SH-SY5Y (cell line): ENCODE results near the gene TFPI.

Source experiments
- GATA2 ChIP-seq: IDR thresholded peaks from 2 replicates; pipeline ENCODE4 v1.6.1; 2011; ENCODE audit warnings: mild to moderate bottlenecking, low read depth, low read length
- GATA3 ChIP-seq: IDR thresholded peaks from 2 replicates; pipeline ENCODE4 v1.6.1; 2011; ENCODE audit warnings: low read depth, mild to moderate bottlenecking, low read length, moderate library complexity

Gene TFPI

GRCh38 chr2:187466129-187466792, 88.0 kb downstream of the TFPI start:
- TF ChIP-seq GATA2, result no peak
- TF ChIP-seq GATA3, result peak; percentile 57

- no peak for TF ChIP-seq GATA3
Measured at GRCh38 chr2:187462839-187463238, 91.4 kb downstream of the TFPI start.

- TF ChIP-seq GATA2, result no peak
- TF ChIP-seq GATA3, result no peak
Measured at GRCh38 chr2:187461294-187462261, 92.7 kb downstream of the TFPI start.

GRCh38 chr2:187459256-187459655, 95.0 kb downstream of the TFPI start:
- TF ChIP-seq GATA2, result no peak
- TF ChIP-seq GATA3, result no peak

GRCh38 chr2:187453078-187453641, 101.1 kb downstream of the TFPI start:
- no peak for TF ChIP-seq GATA3
- no peak for TF ChIP-seq GATA2

- TF ChIP-seq GATA3, result no peak
- no peak for TF ChIP-seq GATA2
Measured at GRCh38 chr2:187451510-187451909, 102.7 kb downstream of the TFPI start.

GRCh38 chr2:187447336-187447735, 106.9 kb downstream of the TFPI start:
- TF ChIP-seq GATA2, result no peak
- TF ChIP-seq GATA3, result no peak

GRCh38 chr2:187446711-187447110, 107.5 kb downstream of the TFPI start:
- TF ChIP-seq GATA3 (no peak), GATA2 (no peak)

- no peak for TF ChIP-seq GATA3
- no peak for TF ChIP-seq GATA2
Measured at GRCh38 chr2:187445051-187445450, 109.2 kb downstream of the TFPI start.

- TF ChIP-seq GATA2 (no peak), GATA3 (no peak)
Measured at GRCh38 chr2:187442778-187443177, 111.5 kb downstream of the TFPI start.

- TF ChIP-seq GATA2 (no peak), GATA3 (no peak)
Measured at GRCh38 chr2:187442378-187442777, 111.9 kb downstream of the TFPI start.

- TF ChIP-seq GATA2 (no peak), GATA3 (no peak)
Measured at GRCh38 chr2:187440101-187440675, 114.0 kb downstream of the TFPI start.

GRCh38 chr2:187438455-187438854, 115.8 kb downstream of the TFPI start:
- TF ChIP-seq GATA2, result no peak
- no peak for TF ChIP-seq GATA3

- TF ChIP-seq GATA3, result no peak
- TF ChIP-seq GATA2, result no peak
Measured at GRCh38 chr2:187435756-187436155, 118.5 kb downstream of the TFPI start.

- TF ChIP-seq GATA2, result no peak
- TF ChIP-seq GATA3, result no peak
Measured at GRCh38 chr2:187435078-187435477, 119.2 kb downstream of the TFPI start.
